Ishikawa (cell line): ENCODE measurements around the gene ACSL5.

ENCODE experiments used
- CREB1 ChIP-seq: IDR thresholded peaks from 2 replicates; pipeline ENCODE4 v1.6.1; 2012; ENCODE audit warnings: low read depth
- EGR1 ChIP-seq: IDR thresholded peaks from 2 replicates; pipeline ENCODE4 v1.6.1; 2012
- EP300 ChIP-seq: IDR thresholded peaks from 2 replicates; pipeline ENCODE4 v1.6.1; 2012; ENCODE audit warnings: borderline replicate concordance
- MAX ChIP-seq: IDR thresholded peaks from 2 replicates; pipeline ENCODE4 v1.6.1; 2012
- NFIC ChIP-seq: IDR thresholded peaks from 2 replicates; pipeline ENCODE4 v1.6.1; 2012
- RAD21 ChIP-seq: IDR thresholded peaks from 2 replicates; pipeline ENCODE4 v1.6.1; 2012; ENCODE audit warnings: low read depth
- REST ChIP-seq: IDR thresholded peaks from 2 replicates; pipeline ENCODE4 v1.6.1; 2012; ENCODE audit warnings: low read depth, mild to moderate bottlenecking
- TAF1 ChIP-seq: IDR thresholded peaks from 2 replicates; pipeline ENCODE4 v1.6.1; 2012; ENCODE audit warnings: low read depth, mild to moderate bottlenecking
- TCF12 ChIP-seq: IDR thresholded peaks from 2 replicates; pipeline ENCODE4 v1.6.1; 2012; ENCODE audit warnings: low read depth
- TEAD4 ChIP-seq: IDR thresholded peaks from 2 replicates; pipeline ENCODE4 v1.6.1; 2012
- USF1 ChIP-seq: IDR thresholded peaks from 2 replicates; pipeline ENCODE4 v1.6.1; 2012
- YY1 ChIP-seq: IDR thresholded peaks from 2 replicates; pipeline ENCODE4 v1.6.1; 2012; ENCODE audit warnings: low read depth
- ZBTB7A ChIP-seq: IDR thresholded peaks from 2 replicates; pipeline ENCODE4 v1.6.1; 2012; ENCODE audit warnings: low read depth

- TF ChIP-seq MAX, result no peak
- no peak for TF ChIP-seq USF1
- no peak for TF ChIP-seq EGR1
- TF ChIP-seq TAF1, result no peak
- no peak for TF ChIP-seq NFIC
- no peak for TF ChIP-seq REST
- TF ChIP-seq RAD21, result no peak
- TF ChIP-seq TEAD4, result no peak
- no peak for TF ChIP-seq YY1
- TF ChIP-seq EP300, result no peak
- no peak for TF ChIP-seq CREB1
- TF ChIP-seq TCF12, result no peak
- TF ChIP-seq ZBTB7A, result no peak
Observed at GRCh38 chr10:112402917-112403316, 29.0 kb downstream of the ACSL5 start.
